IMR-90 (cell line): ENCODE measurements around the gene BRWD1. TPM values are rescaled to one million over a fixed set of nuclear protein-coding genes. Genes with fewer than 3 reads are reported as not detected.

Experiments used
- ATAC-seq: fragments of 200-7000 bp; cut with Tn5 transposase; 2 replicates; pipeline ENCODE4 v1.9.1; 2020; ENCODE audit warnings: low read depth, mild to moderate bottlenecking, moderate library complexity
- BruUV-seq: library from RNA; stranded (reverse); fragments of 400-500 nt; replicated peaks from 2 replicates; lab custom pipeline; 2021; lab: Mats Ljungman, UMichigan
- CTCF ChIA-PET: fragments of 300-600 bp; formaldehyde crosslinking; extraction: SDS; loops from one replicate; lab custom pipeline; 2021; ENCODE audit warnings: antibody characterized with exemption; lab: Yijun Ruan, JAX
- POLR2A ChIA-PET: fragments of 300-600 bp; sonication (Branson Sonifier 250); formaldehyde crosslinking; loops from one replicate; lab custom pipeline; 2022; ENCODE audit warnings: antibody characterized with exemption; ENCODE audit not compliant: unreplicated experiment; lab: Charles Lee
- DNase-seq: peaks from one replicate; pipeline ENCODE4 v3.0.0; 2013
- H2AFZ ChIP-seq: replicated peaks from 2 replicates; pipeline ENCODE3; 2013; ENCODE audit warnings: low read length, mild to moderate bottlenecking; ENCODE audit not compliant: poor library complexity
- H2AK5ac ChIP-seq: 2 replicates; pipeline ENCODE4 v1.6.1; 2013; ENCODE audit warnings: low read depth, low read length, inconsistent platforms
- H2AK9ac ChIP-seq: replicated peaks from 2 replicates; pipeline ENCODE3; 2013; ENCODE audit warnings: mild to moderate bottlenecking, low read depth, low read length, moderate library complexity; ENCODE audit not compliant: poor library complexity
- H2BK120ac ChIP-seq: 2 replicates; pipeline ENCODE4 v1.6.1; 2013; ENCODE audit warnings: low read depth, low read length, inconsistent platforms
- H2BK15ac ChIP-seq: 3 replicates; pipeline ENCODE4 v1.6.1; 2013; ENCODE audit warnings: low read depth, low read length, inconsistent platforms
- H2BK20ac ChIP-seq: 2 replicates; pipeline ENCODE4 v1.6.1; 2013; ENCODE audit warnings: low read depth, mild to moderate bottlenecking, inconsistent platforms, low read length, moderate library complexity
- H2BK5ac ChIP-seq: 2 replicates; pipeline ENCODE4 v1.6.1; 2013; ENCODE audit warnings: mild to moderate bottlenecking, low read depth, low read length, inconsistent platforms; ENCODE audit not compliant: poor library complexity, severe bottlenecking
- H3K14ac ChIP-seq: replicated peaks from 2 replicates; pipeline ENCODE4 v1.6.1; 2013; ENCODE audit warnings: low read depth, low read length, inconsistent platforms
- H3K18ac ChIP-seq: 2 replicates; pipeline ENCODE4 v1.6.1; 2013; ENCODE audit warnings: low read depth, low read length, control low read depth
- H3K23ac ChIP-seq: 2 replicates; pipeline ENCODE4 v1.6.1; 2013; ENCODE audit warnings: low read depth, low read length, inconsistent platforms
- H3K27ac ChIP-seq: 2 replicates; pipeline ENCODE4 v1.5.1; 2013; ENCODE audit warnings: mild to moderate bottlenecking, control low read depth, low read length; ENCODE audit not compliant: insufficient read depth
- H3K27me3 ChIP-seq: 2 replicates; pipeline ENCODE4 v1.6.1; 2013; ENCODE audit warnings: low read length; ENCODE audit not compliant: control insufficient read depth, insufficient read depth
- H3K36me3 ChIP-seq: 2 replicates; pipeline ENCODE4 v1.6.1; 2013; ENCODE audit warnings: low read length, mixed read lengths; ENCODE audit not compliant: control insufficient read depth, insufficient read depth
- H3K4ac ChIP-seq: 2 replicates; pipeline ENCODE4 v1.6.1; 2013; ENCODE audit warnings: low read depth, low read length, inconsistent platforms
- H3K4me1 ChIP-seq: 2 replicates; pipeline ENCODE4 v1.6.1; 2013; ENCODE audit warnings: low read length, mixed read lengths; ENCODE audit not compliant: control insufficient read depth, insufficient read depth
- H3K4me2 ChIP-seq: 2 replicates; pipeline ENCODE4 v1.6.1; 2013; ENCODE audit warnings: low read depth, mild to moderate bottlenecking, control low read depth, low read length, moderate library complexity
- H3K4me3 ChIP-seq: 2 replicates; pipeline ENCODE4 v1.5.1; 2013; ENCODE audit warnings: low read depth, mild to moderate bottlenecking, control low read depth, low read length, moderate library complexity; ENCODE audit not compliant: insufficient read depth
- H3K56ac ChIP-seq: 2 replicates; pipeline ENCODE4 v1.6.1; 2013; ENCODE audit warnings: low read length, inconsistent platforms; ENCODE audit not compliant: insufficient read depth; ENCODE audit errors: extremely low read depth
- H3K79me1 ChIP-seq, 2 experiments: 2 replicates each; pipeline ENCODE4 v1.6.1; 2013; ENCODE audit warnings: low read length in 2 of 2, inconsistent platforms in 1 of 2, low read depth in 1 of 2
- H3K9ac ChIP-seq: 2 replicates; pipeline ENCODE4 v1.6.1; 2013; ENCODE audit warnings: low read depth, low read length, control low read depth
- H3K9me1 ChIP-seq: 2 replicates; pipeline ENCODE4 v1.6.1; 2013; ENCODE audit warnings: low read length, inconsistent platforms; ENCODE audit not compliant: insufficient read depth
- H3K9me3 ChIP-seq: 2 replicates; pipeline ENCODE4 v1.6.1; 2013; ENCODE audit warnings: low read length; ENCODE audit not compliant: control insufficient read depth, insufficient read depth
- H4K20me1 ChIP-seq: 2 replicates; pipeline ENCODE4 v1.6.1; 2013; ENCODE audit warnings: low read length, inconsistent platforms; ENCODE audit not compliant: insufficient read depth
- H4K5ac ChIP-seq: 2 replicates; pipeline ENCODE4 v1.6.1; 2013; ENCODE audit warnings: mild to moderate bottlenecking, low read depth, low read length, control low read depth
- H4K8ac ChIP-seq, 2 experiments: 2 replicates each; pipeline ENCODE4 v1.6.1; 2013; ENCODE audit warnings: low read depth in 2 of 2, low read length in 2 of 2, control low read depth in 1 of 2, inconsistent platforms in 1 of 2
- H4K91ac ChIP-seq: 2 replicates; pipeline ENCODE4 v1.6.1; 2013; ENCODE audit warnings: low read depth, low read length, inconsistent platforms; ENCODE audit not compliant: insufficient read depth
- CEBPB ChIP-seq: IDR thresholded peaks from 2 replicates; pipeline ENCODE4 v1.6.1; 2012; ENCODE audit warnings: low read depth, low read length, improper control_type of control experiment
- ELK1 ChIP-seq: fragments of 150-350 bp; IDR thresholded peaks from 2 replicates; pipeline ENCODE4 v1.6.1; 2016; ENCODE audit warnings: low read depth, mild to moderate bottlenecking, low read length, moderate library complexity, borderline replicate concordance
- WGBS, 2 experiments: methylation state at CpG; one replicate each; pipeline versions ENCODE4 v1.1.5 to v1.1.7; 2013; ENCODE audit warnings: missing lambda C conversion rate in 2 of 2; ENCODE audit not compliant: insufficient read length in 1 of 2; ENCODE audit errors: extremely low coverage in 2 of 2; 5-methylcytosine and 5-hydroxymethylcytosine counted together
- dilution Hi-C: fragments of 300-500 bp; cut with HindIII; formaldehyde crosslinking; loops from one replicate; pipeline ENCODE4 v1.14.3; 2018; ENCODE audit warnings: low sequenced_read_pairs; ENCODE audit not compliant: unreplicated experiment
- in situ Hi-C: fragments of 300-500 bp; cut with MboI; formaldehyde crosslinking; loops from 3 replicates; pipeline ENCODE4 v1.14.3; 2019; ENCODE audit warnings: low sequenced_read_pairs, inconsistent platforms, mixed read lengths
- intact Hi-C: fragments of 100-400 bp; cut with micrococcal nuclease; formaldehyde crosslinking; loops from 2 replicates; pipeline ENCODE4 v1.10.0; 2022
- polyA plus RNA-seq, 3 experiments: library from polyadenylated mRNA; depleted of rRNA; stranded (reverse); fragments of >200 nt; gene quantifications; 2 replicates each; pipeline ENCODE4 v1.2.3, GENCODE V29; 2012; ENCODE audit warnings: low replicate concordance in 1 of 3
- total RNA-seq: library from RNA; depleted of rRNA; stranded (reverse); fragments of >200 nt; gene quantifications from 2 replicates; pipeline ENCODE4 v1.2.3, GENCODE V29; 2012

BRWD1 gene
- total and polyA plus RNA-seq, 2 of the 4 experiments (the other 2 are of a cell fraction), result 6.7 to 28.7 TPM

DNA sequence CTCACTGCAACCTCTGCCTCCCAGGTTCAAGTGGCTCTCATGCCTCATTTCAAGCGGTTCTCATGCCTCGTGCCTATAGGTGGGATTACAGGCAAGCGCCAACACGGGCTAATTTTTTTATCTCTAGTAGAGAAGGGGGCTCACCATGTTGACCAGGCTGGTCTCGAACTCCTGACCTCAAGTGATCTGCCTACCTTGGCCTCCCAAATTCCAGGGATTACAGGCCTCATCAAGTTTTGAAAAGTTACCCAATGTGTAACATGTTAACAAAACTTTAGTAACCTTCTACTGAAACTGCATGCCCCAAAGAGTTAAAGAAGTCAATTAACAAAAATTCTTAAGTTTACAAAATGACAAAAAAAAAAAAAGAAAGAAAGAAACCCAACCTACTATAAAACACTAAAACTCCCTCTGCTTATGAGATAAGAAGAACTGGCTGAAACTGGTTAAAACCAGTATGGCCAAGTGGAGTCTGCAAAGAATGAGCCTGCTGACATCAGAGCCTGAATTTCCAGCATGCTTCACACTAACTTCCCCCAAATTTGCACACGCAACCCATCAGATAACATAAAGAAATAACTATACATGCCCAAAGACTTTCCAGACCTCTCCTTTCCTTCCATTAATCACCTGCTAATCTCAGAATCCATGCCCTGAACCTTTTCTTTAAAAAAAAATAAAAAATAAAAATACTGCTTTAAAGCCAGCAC is 104.7 kb downstream of the BRWD1 start:
- Histone ChIP-seq H4K8ac (no peak overlapping the region), H3K9me1 (no peaks in the 10 kb centered on the region), H4K5ac (no peak overlapping the region), H3K9me3 (no peaks in the 10 kb centered on the region), H2BK15ac (no peak overlapping the region), H3K27ac (no peak overlapping the region), H4K20me1 (no peaks in the 10 kb centered on the region), H3K9ac (no peak overlapping the region), H3K18ac (no peak overlapping the region), H2BK120ac (no peak overlapping the region), H2BK20ac (no peak overlapping the region), H3K36me3 (peaks cover 25% of the 10 kb centered on the region), H3K27me3 (no peaks in the 10 kb centered on the region), H4K91ac (no peak overlapping the region), H2BK5ac (no peak overlapping the region), H3K4me3 (no peak overlapping the region), H2AK9ac (no peak overlapping the region), H3K56ac (no peak overlapping the region), H2AK5ac (no peak overlapping the region), H3K4me1 (0 out of 2 replicates have a peak, but pooled peaks cover 2% of the 10 kb centered on the region), H3K79me1 (peaks cover 0 to 3% of the 10 kb centered on the region in 2 experiments; a peak in 2 of 4 replicates), H3K14ac (no peak overlapping the region), H3K4ac (no peak overlapping the region), H3K4me2 (no peak overlapping the region), H2AFZ (no peak overlapping the region), H3K23ac (no peak overlapping the region)
- intact Hi-C loops (no loop called here), in situ Hi-C loops (no loop called here), dilution Hi-C loops (no loop called here)
- TF ChIP-seq CEBPB (no peak), ELK1 (no peak)
- POLR2A ChIA-PET, result no interaction called here
- WGBS, 2 experiments, result no CpG with 5 or more reads among the region's 6 CpGs
- CTCF ChIA-PET, result no interaction called here
- no TSS peak for BruUV-seq
- no peak for ATAC-seq
- peak; percentile 21 for DNase-seq
